ENCODE results near the gene NUP155. TPM values are rescaled to one million over a fixed set of nuclear protein-coding genes. Genes with fewer than 3 reads are reported as not detected.
"Not testable (repeated sequence)": the region's sequence is repeated elsewhere in the genome, so short reads cannot be mapped to it uniquely, and the experiment has no call there.

NUP155 gene
- total RNA-seq, 1 donor from 2014 or later: 19.3 TPM

DNA sequence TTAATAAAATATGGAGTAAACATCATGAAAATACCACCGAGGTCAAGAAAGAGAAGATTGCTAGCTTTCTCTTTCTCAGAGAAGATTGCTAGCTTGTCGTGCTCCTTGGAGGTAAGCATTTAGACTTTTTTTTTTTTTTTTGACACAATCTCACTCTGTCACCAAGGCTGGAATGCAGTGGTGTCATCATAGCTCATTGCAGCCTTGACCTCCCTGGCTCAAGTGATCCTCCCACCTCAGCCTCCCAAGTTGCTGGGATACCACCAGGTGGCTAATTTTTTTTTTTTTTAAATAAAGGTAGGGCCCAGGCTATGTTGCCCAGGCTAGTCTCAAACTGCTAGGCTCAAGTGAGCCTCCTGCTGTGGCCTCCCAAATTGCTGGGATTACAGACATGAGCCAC lies 95.4 kb downstream of the NUP155 start:
- H3K4me3 Mint-ChIP-seq (ENCODE audit: unreplicated experiment): no peak overlapping the region
- no peak overlapping the region for H3K27ac Mint-ChIP-seq (ENCODE audit: unreplicated experiment)
- H3K9me3 Mint-ChIP-seq (ENCODE audit: low read depth): peaks cover 21% of the 10 kb centered on the region
- no peaks in the 10 kb centered on the region for H3K27me3 Mint-ChIP-seq (ENCODE audit: low read depth)
- TF ChIP-seq CTCF (IDR thresholded peaks at IDR 0.05): no peak
- H3K4me1 Mint-ChIP-seq (ENCODE audit: low read depth): peaks cover 9% of the 10 kb centered on the region
- DNase-seq (ENCODE audit: low spot score): no peak
- peaks cover 5% of the 10 kb centered on the region for H3K36me3 Mint-ChIP-seq (ENCODE audit: low read depth)

GRCh38 chr5:37272511-37272910 lies 98.4 kb downstream of the NUP155 start:
- H3K36me3 Mint-ChIP-seq (ENCODE audit: low read depth): peaks cover 9% of the 10 kb centered on the region
- no peak for TF ChIP-seq CTCF (IDR thresholded peaks at IDR 0.05)
- H3K9me3 Mint-ChIP-seq (ENCODE audit: low read depth): peaks cover 17% of the 10 kb centered on the region
- H3K27ac Mint-ChIP-seq (ENCODE audit: unreplicated experiment): peak overlapping the region; percentile 94
- H3K4me3 Mint-ChIP-seq (ENCODE audit: unreplicated experiment): no peak overlapping the region
- peaks cover 9% of the 10 kb centered on the region for H3K4me1 Mint-ChIP-seq (ENCODE audit: low read depth)
- DNase-seq (ENCODE audit: low spot score): no peak
- no peaks in the 10 kb centered on the region for H3K27me3 Mint-ChIP-seq (ENCODE audit: low read depth)

DNA sequence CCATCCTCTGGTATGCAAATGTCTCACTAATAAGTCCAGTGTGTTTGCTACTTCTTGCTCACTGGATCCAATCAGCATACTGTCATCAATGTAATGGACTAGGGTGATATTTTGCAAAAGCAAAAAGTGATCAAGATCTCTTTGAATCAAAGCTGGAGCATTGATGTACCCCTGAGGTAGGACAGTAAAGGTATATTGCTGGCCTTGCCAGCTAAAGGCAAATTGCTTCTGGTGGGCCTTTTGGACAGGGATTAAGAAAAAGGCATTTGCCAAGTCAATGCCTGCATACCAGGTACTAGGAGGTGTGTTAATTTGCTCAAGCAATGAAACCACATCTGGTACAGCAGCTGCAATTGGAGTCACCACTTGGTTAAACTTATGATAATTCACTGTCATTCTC lies 102.8 kb downstream of the NUP155 start:
- H3K4me1 Mint-ChIP-seq (ENCODE audit: low read depth); H3K27ac Mint-ChIP-seq (ENCODE audit: unreplicated experiment); H3K27me3 Mint-ChIP-seq (ENCODE audit: low read depth); DNase-seq (ENCODE audit: low spot score); H3K4me3 Mint-ChIP-seq (ENCODE audit: unreplicated experiment): not testable (repeated sequence)
- H3K36me3 Mint-ChIP-seq (ENCODE audit: low read depth): peaks cover 13% of the 10 kb centered on the region
- H3K9me3 Mint-ChIP-seq (ENCODE audit: low read depth): peaks cover 24% of the 10 kb centered on the region

DNA sequence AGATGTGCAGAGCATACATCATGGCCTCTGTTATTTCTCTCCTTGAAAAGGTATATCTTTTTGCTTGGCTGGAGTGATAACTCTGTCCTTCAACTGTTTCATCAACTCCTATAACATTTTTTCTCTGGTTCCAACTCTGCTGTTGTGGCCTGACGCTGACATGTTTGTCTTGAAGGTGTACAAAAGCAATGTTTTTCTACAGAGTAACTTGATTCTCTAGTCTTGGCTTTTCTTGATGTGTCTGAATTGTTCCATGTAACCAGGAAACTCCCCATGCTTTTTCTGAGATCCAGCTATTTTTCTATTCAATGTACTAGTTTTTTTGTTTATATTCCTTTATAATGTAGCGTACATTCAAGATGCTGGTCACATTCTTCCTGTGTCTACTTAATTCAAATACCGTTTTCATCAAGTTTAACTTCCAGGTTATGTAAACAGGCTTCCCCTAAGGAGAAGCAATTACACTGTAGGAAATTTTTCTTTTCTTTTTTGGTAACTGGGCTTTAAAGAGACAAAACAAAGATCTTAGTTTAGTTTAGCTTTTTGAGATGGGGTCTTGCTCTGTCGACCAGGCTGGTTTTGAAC lies 115.0 kb downstream of the NUP155 start:
- Mint-ChIP-seq H3K27me3 (ENCODE audit: low read depth) (no peaks in the 10 kb centered on the region), H3K4me1 (ENCODE audit: low read depth) (peaks cover 17% of the 10 kb centered on the region), H3K36me3 (ENCODE audit: low read depth) (peaks cover 2% of the 10 kb centered on the region), H3K9me3 (ENCODE audit: low read depth) (no peaks in the 10 kb centered on the region), H3K27ac (ENCODE audit: unreplicated experiment) (no peak overlapping the region), H3K4me3 (ENCODE audit: unreplicated experiment) (no peak overlapping the region)
- TF ChIP-seq CTCF (IDR thresholded peaks at IDR 0.05): no peak
- DNase-seq (ENCODE audit: low spot score): no peak

DNA sequence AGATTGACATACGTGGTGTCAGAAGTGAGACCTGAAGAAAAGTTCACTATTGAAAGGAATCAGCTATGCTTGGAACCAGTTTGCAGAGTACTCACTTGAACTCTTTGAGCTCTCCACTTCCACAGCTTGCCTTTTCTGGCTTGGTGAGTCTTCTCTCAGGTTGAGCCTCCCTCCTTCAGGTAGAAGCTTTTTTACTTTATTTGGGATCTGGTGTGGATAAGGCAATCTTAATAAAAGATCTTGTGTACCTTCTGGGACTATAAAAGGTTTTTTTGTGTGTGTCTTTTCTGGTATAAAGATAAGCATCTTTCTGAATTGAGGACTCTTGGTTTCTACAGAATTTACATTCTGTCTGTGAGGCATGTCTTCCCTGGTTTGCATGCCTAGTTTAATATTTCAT lies 116.3 kb downstream of the NUP155 start:
- TF ChIP-seq CTCF (IDR thresholded peaks at IDR 0.05): no peak
- Mint-ChIP-seq H3K27me3 (ENCODE audit: low read depth) (no peaks in the 10 kb centered on the region), H3K27ac (ENCODE audit: unreplicated experiment) (no peak overlapping the region), H3K4me1 (ENCODE audit: low read depth) (peaks cover 29% of the 10 kb centered on the region), H3K36me3 (ENCODE audit: low read depth) (peaks cover 2% of the 10 kb centered on the region), H3K4me3 (ENCODE audit: unreplicated experiment) (no peak overlapping the region), H3K9me3 (ENCODE audit: low read depth) (no peaks in the 10 kb centered on the region)
- no peak for DNase-seq (ENCODE audit: low spot score)

DNA sequence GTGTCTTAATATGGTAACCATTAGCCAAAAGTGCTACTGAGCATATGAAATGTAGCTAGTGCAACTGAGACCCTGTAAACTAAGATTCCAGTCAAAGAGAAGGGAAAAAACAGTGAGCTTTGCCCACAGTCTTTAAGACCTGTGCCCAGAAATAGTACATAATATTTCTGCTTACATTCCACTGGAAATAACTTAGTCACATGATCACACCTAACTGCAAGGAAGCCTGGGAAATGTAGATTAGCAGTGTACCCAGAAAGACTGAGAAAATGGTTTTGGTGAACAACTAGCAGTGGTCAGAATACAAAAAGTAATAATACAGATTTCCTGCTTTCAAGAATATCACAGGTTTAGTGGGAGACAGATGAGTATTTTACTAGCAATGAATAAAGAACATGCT lies 119.2 kb downstream of the NUP155 start:
- Mint-ChIP-seq H3K27me3 (ENCODE audit: low read depth) (no peaks in the 10 kb centered on the region), H3K4me1 (ENCODE audit: low read depth) (peaks cover 47% of the 10 kb centered on the region), H3K9me3 (ENCODE audit: low read depth) (no peaks in the 10 kb centered on the region), H3K27ac (ENCODE audit: unreplicated experiment) (peak overlapping the region; percentile 49), H3K4me3 (ENCODE audit: unreplicated experiment) (no peak overlapping the region), H3K36me3 (ENCODE audit: low read depth) (no peaks in the 10 kb centered on the region)
- DNase-seq (ENCODE audit: low spot score): no peak
- no peak for TF ChIP-seq CTCF (IDR thresholded peaks at IDR 0.05)
